AG04450 (cell line): ENCODE data around the gene RFC3. TPM values are rescaled to one million over a fixed set of nuclear protein-coding genes. Genes with fewer than 3 reads are reported as not detected.

Experiments
- CTCF ChIA-PET: fragments of 300-600, 350-600 bp; formaldehyde crosslinking; extraction: SDS; loops from one replicate; lab custom pipeline; 2022; ENCODE audit warnings: antibody characterized with exemption, inconsistent platforms; lab: Charles Lee
- POLR2A ChIA-PET: fragments of 350-600 bp; formaldehyde crosslinking; extraction: SDS; loops from one replicate; lab custom pipeline; 2021; ENCODE audit warnings: antibody characterized with exemption, inconsistent platforms; lab: Yijun Ruan, JAX
- DNase-seq: peaks from one replicate; pipeline ENCODE4 v3.0.0-alpha.2; 2011; ENCODE audit warnings: low read depth, low spot score
- H3K27ac ChIP-seq: one replicate; pipeline ENCODE4 v1.5.1; 2012; ENCODE audit warnings: low read depth, low read length, control low read depth
- H3K27me3 ChIP-seq: one replicate; pipeline ENCODE4 v1.6.0; 2012; ENCODE audit warnings: low read length; ENCODE audit not compliant: control insufficient read depth, insufficient read depth
- H3K4me3 ChIP-seq: 2 replicates; pipeline ENCODE4 v1.5.1; 2011; ENCODE audit warnings: mild to moderate bottlenecking, low read depth, low read length, control low read depth
- H3K9me3 ChIP-seq: 2 replicates; pipeline ENCODE4 v1.5.1; 2012; ENCODE audit warnings: low read length; ENCODE audit not compliant: control insufficient read depth, insufficient read depth
- CTCF ChIP-seq: IDR thresholded peaks from 2 replicates; pipeline ENCODE4 v1.5.1; 2011; ENCODE audit warnings: low read depth, low read length, control low read depth, inconsistent platforms
- polyA plus RNA-seq: library from polyadenylated mRNA; depleted of rRNA; stranded (reverse); fragments of >200 nt; gene quantifications from 2 replicates; pipeline ENCODE4 v1.2.3, GENCODE V29; 2011
- small RNA-seq: library from RNA; depleted of rRNA; stranded (forward); fragments of <200 nt; gene quantifications from one replicate; pipeline ENCODE3, GENCODE V24; 2012; ENCODE audit warnings: low read depth; ENCODE audit not compliant: insufficient read length

Gene RFC3
- polyA plus RNA-seq, 1 experiment, result 7.1 TPM

- CTCF ChIA-PET, result no interaction called here
- no peaks in the 10 kb centered on the region for H3K9me3 ChIP-seq
- H3K27me3 ChIP-seq, result no peaks in the 10 kb centered on the region
- no peak for TF ChIP-seq CTCF
- DNase-seq, result no peak
- H3K27ac ChIP-seq, result no peak overlapping the region
- H3K4me3 ChIP-seq, result no peak overlapping the region
- POLR2A ChIA-PET, result interaction anchor here (0.7 kb wide), 1 partner anchor 41 kb away, joined by 3 read pairs; no protein-coding TSS in a partner anchor
Measured at GRCh38 chr13:33884531-33885220, 66.7 kb downstream of the RFC3 start.

Small RNA genes within 50 kb of the gene (small RNA-seq; reads per million reads assigned to genes)
- not detected for gene RNU5A-4P
